Pancreas (tissue), 10 donors: ENCODE data around the gene GNG11. TPM values are rescaled to one million over a fixed set of nuclear protein-coding genes. Genes with fewer than 3 reads are reported as not detected.

Experiments used
- ATAC-seq, 4 donors: fragments of 200-7000 bp; cut with Tn5 transposase; one replicate each; pipeline versions ENCODE4 v1.8.0 to v1.9.1; 2020; ENCODE audit warnings: mild to moderate bottlenecking in 4 of 4, moderate library complexity in 4 of 4
- DNase-seq, 6 donors: peaks; one replicate each; pipeline ENCODE4 v3.0.0-alpha.2; 2020
- FAIRE-seq: peaks from 2 replicates; lab custom pipeline; 2012; peaks lifted over from hg19 to GRCh38; lab: Jason Lieb, UNC
- H3K27ac ChIP-seq, 4 donors: fragments of 200-600 bp; sonication (generic); 1 replicate in 3 of 4; 2 replicates in 1 of 4; pipeline versions ENCODE4 v1.5.0 to v1.8.0; 2020
- H3K27me3 ChIP-seq, 4 donors: fragments of 200-600 bp; one replicate each; pipeline ENCODE4 v1.8.0; 2021
- H3K36me3 ChIP-seq, 3 donors: fragments of 200-600 bp; sonication (generic) in 1 of 3; one replicate each; pipeline versions ENCODE4 v1.5.0 to v1.8.0; 2020 to 2021
- H3K4me1 ChIP-seq, 3 donors: fragments of 200-600 bp; one replicate each; pipeline ENCODE4 v1.8.0; 2021
- H3K4me3 ChIP-seq, 4 donors: fragments of 200-600 bp; sonication (generic) in 2 of 4; one replicate each; pipeline versions ENCODE4 v1.5.0 to v1.8.0; 2020 to 2021
- H3K9me3 ChIP-seq, 4 donors: fragments of 200-600 bp; one replicate each; pipeline ENCODE4 v1.8.0; 2021
- WGBS, 2 donors: extraction: QIAGEN DNeasy Blood & Tissue Kit; methylation state at CpG; one replicate each; pipeline ENCODE4 v1.1.7; 2013; 5-methylcytosine and 5-hydroxymethylcytosine counted together
- intact Hi-C, 3 donors: fragments of 100-400 bp; cut with DNase I; formaldehyde crosslinking; loops; one replicate each; pipeline versions ENCODE4 v1.11.1 to v1.14.2; 2022
- polyA plus RNA-seq, 2 donors: library from polyadenylated mRNA; stranded (reverse); fragments of 200-250 nt; gene quantifications; one replicate each; pipeline ENCODE4 v1.2.3, GENCODE V29; 2013
- total RNA-seq, 6 donors: library from RNA; stranded (reverse); fragmentation: NEBNext Ultra II Directional in 4 of 6; extraction: Animal tissue kit (Norgen Biotek cat#: 25700) in 4 of 6; gene quantifications; one replicate each; pipeline versions ENCODE4 v1.2.1 to v1.2.4, GENCODE V29; 2021 to 2023
- TF ChIP-seq, protein P1 (sequence below), 4 donors: fragments of 200-600 bp; sonication (generic) in 3 of 4; IDR thresholded peaks; one replicate each; pipeline versions ENCODE4 v1.5.0 to v1.8.0; 2021; ENCODE audit warnings: antibody characterized with exemption in 4 of 4
- donor health status: healthy with polysubstance abuse.
- donor health status: DM: no; HTN: no; CAD: no; lungs with moderate emphysema.
- donor health status: DM: no; HTN: no; CAD: no.
- donor health status: control.
- donor health status: control.
- donor health status: Bipolar disorder and iron deficiency.
- donor health status: DM: yes; HTN: yes; CAD: no.
- donor health status: DM: no; HTN: no; CAD: no.
- donor health status: DM: no; HTN: no; CAD: no.
- donor health status: DM: yes; HTN: yes; CAD: no.

The GNG11 gene
- total and polyA plus RNA-seq, 8 donors = 1.6 to 12.1 (median 4.0) TPM

DNA sequence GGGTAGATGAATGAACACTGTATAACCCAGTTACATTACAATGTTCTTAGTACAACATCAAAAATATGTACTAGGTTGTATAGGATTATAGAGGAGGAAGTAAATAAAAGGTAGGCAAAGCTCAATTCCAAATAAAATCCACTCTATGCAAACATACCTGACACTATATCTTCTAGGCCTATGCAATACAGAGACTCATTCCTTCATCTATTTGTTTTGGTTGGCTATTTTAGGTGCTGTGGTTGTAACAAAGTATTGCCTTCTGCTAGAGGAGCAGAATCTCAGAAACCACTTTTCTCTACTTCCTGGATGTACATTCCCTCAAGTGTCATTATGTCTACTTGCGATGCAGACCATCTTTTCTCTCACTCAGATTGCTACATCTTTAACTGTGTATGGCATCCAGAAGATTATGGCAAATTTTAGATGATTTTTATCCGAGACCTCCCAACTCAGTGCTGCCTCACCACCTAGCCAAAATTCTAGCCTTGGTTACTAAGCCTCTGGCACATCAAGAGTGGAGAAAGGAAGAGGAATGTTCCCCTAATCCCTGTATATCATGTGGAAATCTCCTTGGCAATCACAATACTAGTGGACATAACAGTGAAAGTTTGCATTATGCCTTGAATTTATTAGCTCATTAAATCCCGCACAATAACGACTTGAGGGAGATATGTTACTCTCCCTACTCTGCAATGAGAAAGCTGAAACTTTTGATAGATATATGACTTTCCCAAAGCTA is 25.5 kb upstream of the GNG11 start:
- Histone ChIP-seq H3K27me3 (no peaks in the 10 kb centered on the region), H3K9me3 (no peaks in the 10 kb centered on the region), H3K27ac (no peak overlapping the region), H3K4me1 (peaks cover 6 to 26% (median 17%) of the 10 kb centered on the region in 3 donors), H3K36me3 (no peaks in the 10 kb centered on the region), H3K4me3 (no peak overlapping the region)
- 92% methylated on average over 4 of the region's 4 CpGs for WGBS, 2 donors
- no peak for ATAC-seq
- intact Hi-C loops = no loop called here
- DNase-seq = no peak
- TF ChIP-seq, protein P1, sequence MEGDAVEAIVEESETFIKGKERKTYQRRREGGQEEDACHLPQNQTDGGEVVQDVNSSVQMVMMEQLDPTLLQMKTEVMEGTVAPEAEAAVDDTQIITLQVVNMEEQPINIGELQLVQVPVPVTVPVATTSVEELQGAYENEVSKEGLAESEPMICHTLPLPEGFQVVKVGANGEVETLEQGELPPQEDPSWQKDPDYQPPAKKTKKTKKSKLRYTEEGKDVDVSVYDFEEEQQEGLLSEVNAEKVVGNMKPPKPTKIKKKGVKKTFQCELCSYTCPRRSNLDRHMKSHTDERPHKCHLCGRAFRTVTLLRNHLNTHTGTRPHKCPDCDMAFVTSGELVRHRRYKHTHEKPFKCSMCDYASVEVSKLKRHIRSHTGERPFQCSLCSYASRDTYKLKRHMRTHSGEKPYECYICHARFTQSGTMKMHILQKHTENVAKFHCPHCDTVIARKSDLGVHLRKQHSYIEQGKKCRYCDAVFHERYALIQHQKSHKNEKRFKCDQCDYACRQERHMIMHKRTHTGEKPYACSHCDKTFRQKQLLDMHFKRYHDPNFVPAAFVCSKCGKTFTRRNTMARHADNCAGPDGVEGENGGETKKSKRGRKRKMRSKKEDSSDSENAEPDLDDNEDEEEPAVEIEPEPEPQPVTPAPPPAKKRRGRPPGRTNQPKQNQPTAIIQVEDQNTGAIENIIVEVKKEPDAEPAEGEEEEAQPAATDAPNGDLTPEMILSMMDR (IDR thresholded peaks at IDR 0.05) = no peak
- FAIRE-seq = no peak

DNA sequence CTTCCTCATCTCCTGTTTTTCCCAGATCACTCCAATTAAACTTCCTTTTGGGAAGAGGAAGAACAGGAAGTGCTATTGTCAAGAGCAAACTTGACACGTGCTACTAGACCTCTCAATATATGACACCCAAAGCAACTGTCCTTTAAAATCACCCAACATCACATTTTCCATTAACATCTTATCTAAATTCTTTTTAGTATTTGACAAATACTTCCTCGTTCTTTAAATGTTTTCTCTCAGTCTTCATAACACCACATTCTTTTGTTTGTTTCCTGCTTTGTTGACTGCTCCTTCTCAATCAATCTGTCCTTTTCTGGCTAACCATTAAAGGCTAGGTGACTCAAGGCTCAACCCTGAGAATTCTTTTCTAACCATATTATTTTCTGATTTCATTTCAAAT is 23.9 kb upstream of the GNG11 start:
- WGBS, 2 donors = 45 to 49% methylated on average over 2 of the region's 2 CpGs
- Histone ChIP-seq H3K4me3 (no peak overlapping the region), H3K27ac (peak overlapping the region in 3 of 4 donors; percentile 16 to 53 (median 52)), H3K36me3 (no peaks in the 10 kb centered on the region), H3K9me3 (no peaks in the 10 kb centered on the region), H3K4me1 (peaks cover 6 to 26% (median 17%) of the 10 kb centered on the region in 3 donors), H3K27me3 (no peaks in the 10 kb centered on the region)
- FAIRE-seq = no peak
- DNase-seq = no peak
- intact Hi-C loops = no loop called here
- TF ChIP-seq, protein P1 (IDR thresholded peaks at IDR 0.05) = no peak
- ATAC-seq = peak in 3 of 4 donors; percentile 41 to 75 (median 72)

DNA sequence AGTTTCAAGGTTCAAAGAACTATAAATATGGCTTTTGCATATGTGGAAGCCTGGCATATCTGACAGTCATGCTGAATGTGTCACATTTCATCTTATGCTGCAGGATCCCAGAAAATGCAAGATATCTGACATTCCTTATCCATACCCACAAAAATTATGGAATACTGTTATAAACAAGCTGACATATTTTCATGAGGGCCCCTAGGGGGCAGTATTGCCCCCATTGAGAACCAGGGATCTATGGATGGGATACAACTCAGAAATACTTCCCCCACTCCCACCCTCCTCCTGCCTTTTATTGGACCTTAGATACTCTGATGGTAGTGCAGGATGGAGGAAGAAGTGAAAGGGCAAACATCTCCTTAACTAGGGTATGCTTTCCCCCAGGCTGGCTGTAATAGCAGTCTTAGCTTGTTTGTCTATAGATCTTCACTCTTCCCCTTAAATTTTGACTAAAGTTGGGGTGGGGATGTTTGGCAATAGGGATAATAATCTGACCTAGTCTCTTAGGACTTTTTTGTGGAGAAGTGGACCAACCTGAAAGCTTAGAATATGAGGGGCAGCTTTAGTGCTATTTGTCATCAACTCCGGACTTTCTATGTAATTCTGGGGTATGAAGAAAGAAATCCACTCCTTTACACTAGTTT is 18.6 kb upstream of the GNG11 start:
- Histone ChIP-seq H3K4me1 (peaks cover 0 to 7% (median 0%) of the 10 kb centered on the region in 3 donors), H3K36me3 (no peaks in the 10 kb centered on the region), H3K27ac (no peak overlapping the region), H3K9me3 (no peaks in the 10 kb centered on the region), H3K4me3 (no peak overlapping the region), H3K27me3 (no peaks in the 10 kb centered on the region)
- 87 to 93% methylated on average over 1 of the region's 1 CpG for WGBS, 2 donors
- intact Hi-C loops = no loop called here
- TF ChIP-seq, protein P1 (IDR thresholded peaks at IDR 0.05) = peak in 3 of 4 donors; percentile 25 to 58 (median 52)
- FAIRE-seq (no peak), ATAC-seq (peak in 1 of 4 donors; percentile 66), DNase-seq (no peak)

DNA sequence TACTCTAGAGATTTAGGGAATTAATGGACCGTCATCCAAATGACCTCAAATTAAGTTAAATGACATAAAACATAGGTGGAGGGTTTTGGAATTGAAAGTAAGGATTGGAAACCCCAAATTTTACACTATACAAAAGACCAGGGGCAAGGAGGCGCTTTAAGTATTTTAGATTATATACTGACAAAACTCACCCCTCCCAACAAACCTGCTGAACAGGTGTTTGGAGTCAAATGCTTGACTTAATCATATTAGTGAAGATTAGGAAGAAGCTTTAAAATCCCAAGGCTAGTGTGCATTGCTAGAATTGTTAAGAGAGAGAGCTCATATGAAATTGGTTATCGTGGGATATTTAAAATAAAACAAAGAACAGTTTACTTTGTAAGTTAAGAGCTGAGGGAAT is 15.3 kb upstream of the GNG11 start, which contains the start of gene GNGT1:
GNGT1 (plus strand) TSS at position 301 of the 400 bp plus-strand sequence. CDS start 180 bp downstream, outside the sequence.
- 59 to 68% methylated on average over 3 of the region's 3 CpGs for WGBS, 2 donors
- TF ChIP-seq, protein P1 (IDR thresholded peaks at IDR 0.05) = no peak
- Histone ChIP-seq H3K4me3 (no peak within 1 kb of the TSS), H3K36me3 (no peaks in the 10 kb centered on the region), H3K9me3 (no peaks in the 10 kb centered on the region), H3K4me1 (no peaks in the 10 kb centered on the region), H3K27ac (no peak within 1 kb of the TSS), H3K27me3 (no peaks in the 10 kb centered on the region)
- FAIRE-seq (no peak), ATAC-seq (no peak), DNase-seq (no peak)
- intact Hi-C loops = no loop called here
